GM19324 (cell line): ENCODE data around the gene CPSF7.
"Not testable (repeated sequence)": the region's sequence is repeated elsewhere in the genome, so short reads cannot be mapped to it uniquely, and the experiment has no call there.

Experiments used
- ATAC-seq: cut with Tn5 transposase; IDR thresholded peaks from one replicate; pipeline ENCODE4 v1.9.1; 2021; ENCODE audit warnings: mild to moderate bottlenecking, moderate library complexity; ENCODE audit not compliant: unreplicated experiment, low FRiP score

Gene CPSF7

DNA sequence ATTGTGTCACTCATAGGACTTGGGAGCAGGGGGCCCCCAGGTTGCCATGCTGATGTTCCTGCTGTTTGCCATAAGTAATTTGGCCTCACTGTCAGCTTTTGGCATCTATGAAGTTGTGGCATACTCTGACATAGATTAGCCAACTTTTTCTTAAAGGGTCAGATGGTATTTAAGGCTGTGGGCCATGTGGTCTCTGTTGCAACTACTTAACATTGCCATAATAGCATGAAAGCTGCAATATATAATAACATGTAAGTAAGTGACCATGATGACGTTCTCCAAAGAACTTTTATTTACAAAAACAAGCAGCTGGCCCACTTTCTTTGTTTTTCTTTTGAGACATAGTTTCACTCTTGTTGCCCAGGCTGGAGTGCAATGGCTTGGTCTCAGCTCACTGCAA lies 39.6 kb downstream of the CPSF7 start:
- ATAC-seq: no peak

DNA sequence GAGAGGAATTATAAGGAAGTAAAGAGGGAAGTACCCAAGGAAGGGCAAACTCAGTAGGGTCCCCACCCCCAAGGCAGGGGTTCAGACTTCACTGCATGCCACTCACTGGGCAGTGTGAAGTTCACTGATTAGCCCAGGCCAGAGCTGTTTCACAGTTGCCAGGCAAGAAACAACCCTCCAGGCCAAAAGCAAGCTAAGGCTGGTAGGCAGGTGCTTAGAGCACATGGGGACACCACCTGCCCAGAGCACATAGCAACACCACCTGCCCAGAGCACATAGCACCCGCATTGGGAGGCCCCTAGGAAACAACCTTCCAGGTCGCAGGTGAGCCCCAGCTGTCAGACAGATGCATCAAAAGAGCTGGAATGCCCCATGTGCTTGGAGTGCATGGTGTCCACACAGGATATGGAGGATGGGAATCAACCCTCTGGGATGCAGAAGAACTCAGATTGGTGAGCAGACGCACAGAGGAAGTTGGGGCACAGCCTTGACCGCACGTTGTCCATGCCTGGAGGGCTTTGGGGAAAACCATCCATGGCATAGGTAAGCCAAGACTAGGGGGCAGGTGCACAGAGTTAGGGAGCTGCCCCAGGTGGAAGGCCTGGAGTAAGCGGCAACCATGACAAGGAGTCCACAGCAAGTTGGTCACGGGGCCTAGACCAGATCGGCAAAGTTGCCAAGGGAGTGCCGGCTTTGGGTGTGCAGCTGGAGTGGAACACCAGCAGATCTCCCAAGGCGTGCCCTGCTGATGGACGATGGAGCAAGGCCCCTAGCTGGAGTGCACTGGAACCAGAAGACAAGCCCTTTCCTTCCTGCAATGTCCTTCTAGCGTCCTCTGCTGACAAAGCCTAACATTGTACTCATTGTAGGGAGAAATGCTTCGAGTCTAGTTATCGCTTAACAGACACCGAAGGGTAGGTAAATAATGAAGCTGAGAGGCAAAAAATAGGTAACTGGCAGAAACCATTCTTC lies 45.2 kb downstream of the CPSF7 start:
- ATAC-seq: no peak

DNA sequence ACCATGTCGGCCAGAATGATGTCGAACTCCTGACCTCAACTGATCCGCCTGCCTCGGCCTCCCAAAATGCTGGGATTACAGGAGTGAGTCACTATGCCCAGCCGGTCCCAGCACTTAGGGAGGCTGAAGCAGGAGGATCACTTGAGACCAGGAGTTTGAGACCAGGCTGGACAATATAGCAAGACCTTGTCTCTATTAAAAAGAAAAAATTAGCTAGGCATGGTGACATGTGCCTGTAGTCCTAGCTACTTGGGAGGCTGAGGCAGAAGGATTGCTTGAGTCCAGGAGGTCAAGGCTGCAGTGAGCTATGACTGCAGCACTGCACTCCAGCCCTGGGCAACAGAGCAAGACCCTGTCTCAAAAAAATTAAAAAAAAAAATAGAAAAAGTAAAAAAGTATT lies 45.9 kb downstream of the CPSF7 start:
- not testable (repeated sequence) for ATAC-seq

DNA sequence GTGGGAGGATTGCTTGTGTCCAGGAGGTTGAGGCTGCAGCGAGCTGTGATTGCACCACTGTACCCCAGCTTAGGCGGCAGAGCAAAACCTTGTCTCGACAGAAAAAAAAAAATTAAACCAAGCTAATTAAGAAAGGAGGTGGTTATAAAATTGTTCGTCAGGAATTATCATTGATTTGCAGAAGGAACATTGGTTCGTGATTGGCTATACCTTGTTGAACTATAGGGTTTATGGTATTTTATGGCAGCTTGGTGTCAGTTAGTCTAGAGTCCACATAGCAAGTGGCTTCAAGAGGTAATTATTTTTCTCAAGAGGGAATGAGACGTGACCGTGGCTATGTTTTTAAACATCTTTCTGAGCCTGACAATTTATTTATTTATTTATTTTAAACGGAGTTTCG lies 48.9 kb downstream of the CPSF7 start:
- no peak for ATAC-seq

DNA sequence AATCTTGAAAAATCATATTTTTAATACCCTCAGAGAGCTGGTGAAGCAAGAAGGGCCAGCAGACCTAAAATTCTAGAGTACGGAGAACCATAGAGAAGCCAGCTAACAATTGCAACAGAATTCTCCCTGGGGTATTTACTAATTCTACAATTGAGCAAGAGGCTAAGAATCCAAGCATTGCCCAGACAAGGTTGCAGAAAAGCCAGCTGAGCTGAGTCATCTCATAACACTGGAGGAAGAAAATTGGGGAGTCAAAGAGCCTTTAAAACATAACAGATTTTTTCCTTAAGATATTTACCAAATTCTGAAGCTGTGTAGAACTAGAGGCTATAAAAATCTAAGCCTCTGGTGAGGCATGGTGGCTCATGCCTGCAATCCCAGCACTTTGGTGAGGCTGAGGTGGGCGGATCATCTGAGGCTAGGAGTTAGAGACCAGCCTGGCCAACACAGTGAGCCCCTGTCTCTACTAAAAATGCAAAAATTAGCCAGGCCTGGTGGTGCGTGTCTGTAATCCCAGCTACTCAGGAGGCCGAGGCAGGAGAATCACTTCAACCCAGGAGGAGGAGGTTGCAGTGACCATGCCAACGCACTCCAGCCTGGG lies 51.0 kb downstream of the CPSF7 start:
- ATAC-seq: no peak

DNA sequence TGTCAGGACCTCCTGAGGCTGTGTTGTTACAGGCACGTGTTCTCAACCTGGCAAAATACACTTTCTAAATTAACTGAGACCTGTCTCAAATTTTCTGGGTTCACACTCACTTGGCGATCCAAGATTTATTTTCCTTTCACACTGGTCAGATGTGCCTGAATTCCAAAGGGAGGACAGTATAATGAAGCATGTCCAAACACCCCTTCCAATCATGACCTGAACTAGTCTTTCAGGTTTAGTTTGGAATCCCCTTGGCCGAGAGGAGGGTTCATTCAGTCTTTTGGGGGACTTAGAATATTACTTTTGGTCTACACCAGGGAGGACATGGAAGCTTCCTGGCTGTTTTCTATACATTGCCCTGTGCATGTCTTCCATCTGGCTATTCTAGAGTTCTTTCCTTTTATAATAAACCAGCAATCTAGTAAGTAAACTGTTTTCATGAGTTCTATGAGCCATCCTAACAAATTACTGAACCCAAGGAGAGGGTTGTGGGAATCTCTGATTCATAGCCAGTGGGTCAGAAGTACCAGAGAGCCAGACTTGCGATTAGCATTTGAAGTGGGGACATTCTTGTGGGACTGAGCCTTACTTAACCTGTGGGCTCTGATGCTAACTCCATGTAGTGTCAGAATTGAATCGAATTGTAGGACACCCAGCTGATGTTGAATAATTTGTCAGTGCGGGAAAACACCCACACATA lies 52.2 kb downstream of the CPSF7 start:
- ATAC-seq: no peak

DNA sequence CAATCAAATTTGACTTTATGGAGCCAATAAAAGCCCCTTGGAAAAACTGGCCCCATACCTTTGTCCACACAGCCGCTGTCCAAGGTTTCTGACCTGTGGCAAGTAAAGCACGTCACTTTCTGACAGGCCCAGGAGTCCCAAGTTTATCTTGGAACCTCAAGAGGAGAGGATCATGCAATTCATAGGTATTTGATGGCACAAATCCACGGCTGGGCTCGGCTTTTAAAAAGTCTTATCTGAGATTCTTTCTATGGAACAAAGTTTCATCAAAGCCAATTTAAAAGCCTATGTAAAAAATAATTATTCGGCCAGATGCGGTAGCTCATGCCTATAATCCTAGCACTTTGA lies 54.0 kb downstream of the CPSF7 start:
- no peak for ATAC-seq

DNA sequence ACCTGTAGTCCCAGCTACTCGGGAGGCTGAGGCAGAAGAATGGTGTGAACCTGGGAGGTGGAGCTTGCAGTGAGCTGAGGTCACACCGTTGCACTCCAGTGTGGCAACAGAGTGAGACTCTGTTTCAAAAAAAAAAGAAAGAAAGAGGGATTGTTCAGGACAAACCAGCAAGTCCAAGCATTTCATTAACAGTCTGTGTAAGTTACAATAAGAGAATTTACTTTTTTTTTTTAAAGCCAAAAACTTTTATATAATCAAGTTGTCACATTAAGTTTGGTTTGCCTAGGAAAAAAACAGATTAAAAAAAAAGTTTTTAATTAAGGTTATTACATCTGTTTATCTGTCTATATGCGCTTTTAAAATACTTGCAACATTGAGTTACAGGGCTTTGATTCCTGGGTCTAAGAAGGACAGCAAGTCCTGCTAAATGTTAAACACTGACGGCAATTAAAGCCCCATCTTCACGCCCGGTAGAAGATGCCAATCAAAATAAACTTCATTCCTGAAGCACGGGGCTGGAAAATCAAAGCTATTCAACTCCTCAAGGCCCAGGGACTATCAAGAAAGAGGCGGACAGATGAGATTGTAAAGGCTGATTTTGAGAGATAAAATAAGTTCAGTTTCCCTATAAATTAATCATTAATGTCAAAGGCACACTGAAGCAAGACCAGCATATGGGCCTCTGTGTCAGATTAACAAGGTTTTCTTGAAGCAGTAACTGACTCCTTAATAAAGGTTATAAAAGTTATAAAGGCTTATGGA lies 56.9 kb downstream of the CPSF7 start:
- ATAC-seq: no peak

DNA sequence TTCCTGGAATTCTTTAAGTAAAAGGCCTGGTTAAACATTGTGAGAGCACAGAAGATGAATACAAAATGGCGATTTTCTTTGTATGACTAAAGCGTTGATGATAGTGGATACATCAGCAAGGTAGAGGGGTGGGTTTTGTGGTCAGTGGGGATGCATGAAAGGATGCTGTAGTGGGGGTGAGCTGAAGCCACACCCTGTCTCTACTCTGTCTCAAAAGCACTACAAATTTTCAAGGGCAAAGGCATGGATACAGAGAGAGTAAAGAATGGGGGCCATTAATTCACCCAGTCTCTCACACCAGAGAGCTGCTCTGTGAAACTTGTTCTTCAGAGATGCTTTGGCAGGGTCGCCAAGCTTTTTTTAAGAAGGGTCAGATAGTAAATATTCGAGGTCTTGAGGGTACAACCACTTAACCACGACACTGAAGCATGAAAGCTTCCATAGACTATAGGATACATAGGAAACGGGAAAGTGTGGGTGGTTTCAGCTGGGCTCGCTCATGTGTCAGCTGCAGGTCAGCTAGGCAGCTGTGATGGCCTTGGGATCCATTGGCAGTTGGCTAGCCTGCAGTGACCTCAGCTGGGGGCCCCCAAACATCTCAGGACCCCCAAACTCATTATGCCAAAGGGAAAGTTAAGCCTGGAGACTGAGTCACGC lies 59.3 kb downstream of the CPSF7 start:
- ATAC-seq: no peak

DNA sequence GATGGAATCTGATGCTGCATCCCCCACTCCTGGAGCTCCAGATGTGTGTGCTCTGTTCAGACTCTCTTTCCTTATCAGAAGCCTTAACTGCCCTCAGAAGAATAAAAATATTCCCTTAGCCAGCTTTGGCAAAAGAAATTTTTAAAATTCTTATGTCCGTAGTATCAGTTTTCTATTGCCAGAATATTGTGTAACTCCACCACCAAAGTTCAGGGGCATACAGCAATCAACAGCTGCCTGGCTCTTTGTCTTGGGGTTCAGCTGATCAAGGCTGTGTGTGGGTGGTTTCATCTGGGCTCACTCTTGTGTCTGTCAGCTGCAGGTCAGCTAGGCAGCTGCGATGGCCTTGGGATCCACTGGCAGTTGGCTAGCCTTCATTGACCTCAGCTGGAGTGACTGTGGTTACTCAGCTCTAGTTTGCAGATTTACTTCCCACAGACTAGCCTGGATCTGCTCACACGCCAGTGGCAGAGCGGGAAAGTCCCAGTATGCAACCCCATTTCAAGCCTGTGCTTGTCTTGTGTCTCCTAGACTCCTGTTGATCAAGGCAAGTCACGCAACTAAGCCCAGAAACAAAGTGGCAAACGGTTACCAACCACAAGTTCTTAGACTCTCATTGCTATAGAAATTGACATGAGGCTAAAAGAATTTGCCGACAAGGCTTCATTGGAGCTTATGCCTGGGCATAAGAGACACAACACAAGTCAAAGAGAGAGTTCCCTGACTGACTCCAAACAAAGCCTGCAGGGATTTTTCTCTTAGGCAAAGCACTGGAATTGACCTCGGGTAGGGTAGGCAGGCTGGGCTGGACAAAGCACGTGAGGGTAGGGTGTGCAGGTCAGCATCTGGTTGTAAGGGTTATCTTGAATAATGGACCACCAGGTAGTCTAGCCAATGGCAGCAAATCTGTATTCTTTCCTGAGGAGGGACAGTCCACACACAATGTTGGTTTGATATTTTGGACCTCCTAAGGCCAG lies 60.1 kb downstream of the CPSF7 start:
- ATAC-seq: no peak

DNA sequence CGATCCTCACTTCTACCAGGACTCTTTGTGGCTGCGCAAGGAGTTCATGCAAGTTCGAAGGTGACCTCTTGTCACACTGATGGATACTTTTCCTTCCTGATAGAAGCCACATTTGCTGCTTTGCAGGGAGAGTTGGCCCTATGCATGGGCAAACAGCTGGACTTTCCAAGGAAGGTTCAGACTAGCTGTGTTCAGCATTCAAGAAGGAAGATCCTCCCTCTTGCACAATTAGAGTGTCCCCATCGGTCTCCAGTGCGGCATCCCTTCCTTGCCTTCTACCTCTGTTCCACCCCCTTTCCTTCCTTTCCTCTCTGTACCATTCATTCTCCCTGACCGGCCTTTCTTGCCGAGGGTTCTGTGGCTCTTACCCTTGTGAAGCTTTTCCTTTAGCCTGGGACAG lies 61.1 kb downstream of the CPSF7 start:
- no peak for ATAC-seq

DNA sequence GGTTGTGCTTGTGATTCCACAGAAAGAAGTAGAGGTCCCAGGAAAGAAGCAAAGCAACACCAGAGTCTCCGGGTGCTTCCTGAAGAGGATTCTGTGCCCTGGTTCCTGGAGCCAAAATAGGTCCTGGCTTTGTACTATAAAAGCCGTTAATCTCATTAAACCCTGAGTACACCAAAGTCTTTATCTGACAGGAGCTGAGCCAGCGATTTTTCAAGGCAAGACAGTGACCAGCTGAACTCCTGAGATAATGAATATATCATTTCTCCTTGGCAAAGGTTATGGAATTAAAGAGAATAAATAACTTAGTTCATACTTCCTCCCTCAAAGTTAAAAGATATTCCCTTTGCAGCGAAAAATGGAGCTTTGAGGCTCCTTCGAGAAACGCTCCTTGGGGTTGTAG lies 62.4 kb downstream of the CPSF7 start:
- ATAC-seq: no peak

DNA sequence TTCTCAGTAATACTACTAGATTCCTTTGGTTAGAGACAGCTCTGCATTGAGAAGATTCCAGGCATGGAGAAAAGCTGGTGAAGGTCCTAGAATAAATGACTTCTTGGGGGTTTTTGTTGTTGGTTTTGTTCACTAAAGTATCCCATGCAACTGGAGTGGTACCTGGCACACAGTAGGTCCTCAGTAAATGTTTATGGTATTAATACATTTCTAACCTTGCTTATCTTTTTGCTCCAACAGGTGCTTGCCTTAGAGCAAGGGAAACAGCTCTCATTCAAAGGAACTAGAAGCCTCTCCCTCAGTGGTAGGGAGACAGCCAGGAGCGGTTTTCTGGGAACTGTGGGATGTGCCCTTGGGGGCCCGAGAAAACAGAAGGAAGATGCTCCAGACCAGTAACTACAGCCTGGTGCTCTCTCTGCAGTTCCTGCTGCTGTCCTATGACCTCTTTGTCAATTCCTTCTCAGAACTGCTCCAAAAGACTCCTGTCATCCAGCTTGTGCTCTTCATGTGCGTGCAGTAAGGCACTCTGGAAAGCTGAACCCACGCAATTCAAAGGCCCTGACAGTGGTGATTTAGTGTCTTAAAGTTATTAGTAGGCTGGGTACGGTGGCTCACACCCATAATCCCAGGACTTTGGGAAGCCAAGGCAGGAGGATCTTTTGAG lies 65.6 kb downstream of the CPSF7 start:
- no peak for ATAC-seq

DNA sequence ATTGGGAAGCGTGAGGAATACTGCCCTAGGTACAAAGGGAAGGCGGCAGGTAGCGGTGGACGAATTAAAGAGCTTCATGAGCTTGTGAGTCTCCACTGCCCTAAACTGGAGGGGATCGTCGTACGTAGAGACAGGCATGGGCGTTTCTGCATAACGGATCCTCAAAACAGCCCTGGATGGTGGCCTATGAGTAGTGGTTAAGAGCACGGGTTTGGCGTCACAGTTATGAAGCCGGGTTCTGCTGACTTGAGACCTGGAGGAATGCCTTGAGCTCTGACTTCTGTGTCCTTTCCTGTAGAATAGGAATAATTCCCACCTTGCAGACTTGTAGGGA lies 67.3 kb downstream of the CPSF7 start:
- ATAC-seq: no peak

DNA sequence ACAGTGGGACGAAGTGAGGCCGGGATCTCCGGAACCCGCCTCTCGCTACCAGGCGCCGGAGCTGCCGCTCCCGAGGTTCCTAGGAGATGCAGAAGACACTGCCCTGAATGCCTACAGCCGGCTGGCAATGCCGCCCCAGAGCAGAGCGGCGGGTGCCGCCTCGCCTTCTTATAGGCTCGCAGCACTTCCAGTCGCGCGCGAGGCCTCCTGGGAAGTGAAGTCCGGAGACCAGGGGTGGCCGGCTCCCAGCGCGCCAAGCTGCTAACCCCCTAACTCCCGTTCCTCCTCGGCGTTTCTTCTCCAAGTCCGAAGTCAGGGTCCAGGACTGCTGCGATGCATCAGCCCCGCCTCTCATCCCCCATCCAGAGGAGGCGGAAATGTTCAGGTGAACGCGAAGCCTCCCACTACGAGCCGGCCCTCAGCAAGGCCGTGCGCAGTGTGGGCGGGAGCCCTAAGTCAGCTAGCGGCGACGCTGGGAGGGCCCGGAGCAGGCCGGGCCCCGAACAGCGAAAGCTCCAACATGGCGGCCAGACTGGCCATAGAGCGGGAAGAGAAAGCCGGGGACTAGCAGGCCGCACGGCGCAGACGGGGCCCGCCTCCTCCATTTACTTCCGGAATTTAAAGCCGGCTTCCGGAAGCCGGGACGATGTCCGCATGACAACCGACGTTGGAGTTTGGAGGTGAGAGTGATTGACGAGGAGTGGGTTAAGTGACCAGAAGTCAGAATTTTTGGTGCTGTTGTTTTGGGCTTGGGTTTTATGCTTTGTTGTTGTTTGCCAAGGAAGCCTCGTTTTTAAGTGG lies 67.8 kb downstream of the CPSF7 start, which contains the start of the genes CYB561A3 and TMEM138:
CYB561A3 (minus strand) TSS at position 142 of the 801 bp plus-strand sequence. CDS start 5,169 bp downstream, outside the sequence.
TMEM138 (plus strand) TSS at position 634 of the 801 bp plus-strand sequence. CDS start 2,017 bp downstream, outside the sequence.
- peak; percentile 94 for ATAC-seq

DNA sequence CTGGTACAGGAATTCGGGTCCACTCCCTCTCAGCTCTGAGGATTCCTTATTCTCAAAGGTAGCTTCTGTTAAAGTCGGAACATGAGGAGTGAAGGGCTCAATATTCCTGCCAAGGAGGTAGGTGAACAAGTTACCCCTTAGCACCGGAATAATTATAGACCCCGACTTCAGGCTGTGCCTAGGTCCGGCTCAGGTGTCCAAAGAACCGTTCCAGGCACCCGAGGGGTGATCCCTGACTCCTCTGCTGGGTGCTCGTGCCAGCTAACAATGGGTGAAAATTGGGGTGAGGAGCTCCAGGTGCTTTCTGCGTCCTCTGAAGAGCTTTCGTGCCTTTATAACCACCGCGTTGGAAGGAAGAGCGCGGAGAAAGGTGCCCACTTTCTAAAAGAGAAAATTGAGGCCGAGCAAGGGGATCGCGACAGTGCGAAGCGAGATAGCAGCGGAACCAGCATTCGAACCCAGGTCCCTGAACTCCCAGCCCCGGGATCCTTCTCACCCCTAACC lies 68.5 kb downstream of the CPSF7 start:
- ATAC-seq: no peak

DNA sequence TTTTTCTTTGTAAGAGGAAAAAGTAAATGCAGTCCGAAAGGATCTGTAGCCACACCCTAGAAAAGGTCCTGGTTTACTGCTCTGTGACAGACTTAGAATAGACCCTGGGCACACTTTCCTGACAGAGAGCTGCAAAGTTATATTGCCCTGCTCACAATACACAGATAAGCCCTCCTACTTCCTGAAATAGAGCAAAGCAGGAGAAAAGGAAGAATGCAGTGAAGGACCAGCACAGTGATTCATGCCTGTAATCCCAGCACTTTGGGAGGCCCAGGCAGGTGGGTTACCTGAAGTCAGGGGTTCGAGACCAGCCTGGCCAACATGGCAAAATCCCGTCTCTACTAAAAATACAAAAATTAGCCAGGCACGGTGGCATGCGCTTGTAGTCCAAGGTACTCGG lies 70.3 kb downstream of the CPSF7 start:
- no peak for ATAC-seq
